Mucosa of descending colon (tissue), 3 donors: Measurements from ENCODE around the gene CALN1. TPM values are rescaled to one million over a fixed set of nuclear protein-coding genes. Genes with fewer than 3 reads are reported as not detected.

Experiments
- ATAC-seq: fragments of 200-7000 bp; cut with Tn5 transposase; one replicate; pipeline ENCODE4 v1.9.1; 2020; ENCODE audit warnings: mild to moderate bottlenecking, moderate library complexity
- DNase-seq, 3 donors: peaks; one replicate each; pipeline ENCODE4 v3.0.0-alpha.2; 2020
- H3K36me3 ChIP-seq: fragments of 200-600 bp; one replicate; pipeline ENCODE4 v1.8.0; 2021; ENCODE audit warnings: low read depth, mild to moderate bottlenecking
- H3K4me1 ChIP-seq: fragments of 200-600 bp; one replicate; pipeline ENCODE4 v1.8.0; 2021; ENCODE audit warnings: low read depth, mild to moderate bottlenecking
- H3K4me3 ChIP-seq: fragments of 200-600 bp; one replicate; pipeline ENCODE4 v1.8.0; 2021; ENCODE audit warnings: mild to moderate bottlenecking
- H3K9me3 ChIP-seq: fragments of 200-600 bp; one replicate; pipeline ENCODE4 v1.8.0; 2021; ENCODE audit warnings: mild to moderate bottlenecking
- CTCF ChIP-seq: fragments of 200-600 bp; IDR thresholded peaks from one replicate; pipeline ENCODE4 v1.8.0; 2022; ENCODE audit warnings: antibody characterized with exemption, mild to moderate bottlenecking
- intact Hi-C, 2 donors: fragments of 100-400 bp; cut with DNase I in 1 of 2; cut with micrococcal nuclease in 1 of 2; formaldehyde crosslinking; loops; one replicate each; pipeline versions ENCODE4 v1.11.0 to v1.11.1; 2022; cut with DNase I, micrococcal nuclease
- total RNA-seq, 3 donors: library from RNA; stranded (reverse); fragmentation: NEBNext Ultra II Directional in 2 of 3; extraction: Animal tissue kit (Norgen Biotek cat#: 25700) in 2 of 3; gene quantifications; one replicate each; pipeline versions ENCODE4 v1.2.1 to v1.2.4, GENCODE V29; 2021 to 2023
- donor health status: DM: no; HTN: no; CAD: no; lungs with moderate emphysema.
- donor health status: DM: no; HTN: no; CAD: no.
- donor health status: DM: no; HTN: yes; CAD: no.

Gene CALN1
- total RNA-seq, 3 donors from 2014 or later = not detected

- Histone ChIP-seq H3K4me1 (no peaks in the 10 kb centered on the region), H3K36me3 (no peaks in the 10 kb centered on the region), H3K9me3 (no peaks in the 10 kb centered on the region), H3K4me3 (no peak overlapping the region)
- DNase-seq (no peak), ATAC-seq (no peak)
- TF ChIP-seq CTCF = no peak
- intact Hi-C loops = no loop called here
Observed at GRCh38 chr7:72317341-72317740, 94.8 kb downstream of the CALN1 start.

GRCh38 chr7:72316148-72316547 is 96.0 kb downstream of the CALN1 start:
- ATAC-seq (no peak), DNase-seq (no peak)
- Histone ChIP-seq H3K4me3 (no peak overlapping the region), H3K36me3 (no peaks in the 10 kb centered on the region), H3K4me1 (no peaks in the 10 kb centered on the region), H3K9me3 (no peaks in the 10 kb centered on the region)
- intact Hi-C loops = no loop called here
- no peak for TF ChIP-seq CTCF

GRCh38 chr7:72313906-72314305 is 98.2 kb downstream of the CALN1 start:
- no peaks in the 10 kb centered on the region for H3K9me3 ChIP-seq
- ATAC-seq (no peak), DNase-seq (no peak)
- TF ChIP-seq CTCF = no peak
- H3K4me3 ChIP-seq = no peak overlapping the region
- intact Hi-C loops = no loop called here
- H3K4me1 ChIP-seq = no peaks in the 10 kb centered on the region
- no peaks in the 10 kb centered on the region for H3K36me3 ChIP-seq

- TF ChIP-seq CTCF = no peak
- DNase-seq (no peak), ATAC-seq (no peak)
- Histone ChIP-seq H3K4me1 (no peaks in the 10 kb centered on the region), H3K9me3 (no peaks in the 10 kb centered on the region), H3K36me3 (no peaks in the 10 kb centered on the region), H3K4me3 (no peak overlapping the region)
- intact Hi-C loops = no loop called here
Observed at GRCh38 chr7:72310301-72310700, 101.8 kb downstream of the CALN1 start.

- DNase-seq = no peak
- no peaks in the 10 kb centered on the region for H3K4me1 ChIP-seq
- H3K36me3 ChIP-seq = no peaks in the 10 kb centered on the region
- intact Hi-C loops = no loop called here
- no peak for TF ChIP-seq CTCF
- no peak for ATAC-seq
- H3K4me3 ChIP-seq = no peak overlapping the region
- H3K9me3 ChIP-seq = no peaks in the 10 kb centered on the region
Observed at GRCh38 chr7:72309476-72309875, 102.7 kb downstream of the CALN1 start.

GRCh38 chr7:72308986-72309385 is 103.2 kb downstream of the CALN1 start:
- intact Hi-C loops = no loop called here
- ATAC-seq (no peak), DNase-seq (no peak)
- Histone ChIP-seq H3K4me1 (no peaks in the 10 kb centered on the region), H3K9me3 (no peaks in the 10 kb centered on the region), H3K4me3 (no peak overlapping the region), H3K36me3 (no peaks in the 10 kb centered on the region)
- TF ChIP-seq CTCF = no peak
